GM13976 (cell line): ENCODE data around the gene BTBD9.

Source experiments
- DNase-seq: peaks from one replicate; pipeline ENCODE4 v3.0.0; 2012; ENCODE audit warnings: low spot score
- CTCF ChIP-seq: IDR thresholded peaks from 2 replicates; pipeline ENCODE4 v1.5.1; 2012; ENCODE audit warnings: borderline replicate concordance, mild to moderate bottlenecking; ENCODE audit not compliant: insufficient read depth; ENCODE audit errors: extremely low read depth, missing control alignments, control extremely low read depth
- in situ Hi-C: fragments of 300-500 bp; cut with MboI; formaldehyde crosslinking; loops from one replicate; pipeline ENCODE4 v1.12.0; 2022; ENCODE audit warnings: low sequenced_read_pairs, mixed read lengths, inconsistent platforms; ENCODE audit not compliant: unreplicated experiment

The BTBD9 gene

GRCh38 chr6:38323216-38323615, 316.5 kb downstream of the BTBD9 start:
- DNase-seq = no peak
- TF ChIP-seq CTCF = no peak
- in situ Hi-C loops = no loop called here

GRCh38 chr6:38322138-38322537, 317.6 kb downstream of the BTBD9 start:
- TF ChIP-seq CTCF = no peak
- DNase-seq = no peak
- in situ Hi-C loops = no loop called here

- TF ChIP-seq CTCF = no peak
- in situ Hi-C loops = no loop called here
- peak; percentile 43 for DNase-seq
Measured at GRCh38 chr6:38320843-38321242, 318.9 kb downstream of the BTBD9 start.

GRCh38 chr6:38320358-38320757, 319.4 kb downstream of the BTBD9 start:
- TF ChIP-seq CTCF = no peak
- in situ Hi-C loops = no loop called here
- no peak for DNase-seq

- DNase-seq = no peak
- TF ChIP-seq CTCF = no peak
- in situ Hi-C loops = no loop called here
Measured at GRCh38 chr6:38319256-38320212, 320.2 kb downstream of the BTBD9 start.

- no peak for TF ChIP-seq CTCF
- in situ Hi-C loops = no loop called here
- no peak for DNase-seq
Measured at GRCh38 chr6:38316099-38316868, 323.4 kb downstream of the BTBD9 start.
